ENCODE measurements around the gene ADCY7.
A peak's percentile ranks its signal among the peaks of the same experiment; 100 is the strongest.

ADCY7 gene

DNA sequence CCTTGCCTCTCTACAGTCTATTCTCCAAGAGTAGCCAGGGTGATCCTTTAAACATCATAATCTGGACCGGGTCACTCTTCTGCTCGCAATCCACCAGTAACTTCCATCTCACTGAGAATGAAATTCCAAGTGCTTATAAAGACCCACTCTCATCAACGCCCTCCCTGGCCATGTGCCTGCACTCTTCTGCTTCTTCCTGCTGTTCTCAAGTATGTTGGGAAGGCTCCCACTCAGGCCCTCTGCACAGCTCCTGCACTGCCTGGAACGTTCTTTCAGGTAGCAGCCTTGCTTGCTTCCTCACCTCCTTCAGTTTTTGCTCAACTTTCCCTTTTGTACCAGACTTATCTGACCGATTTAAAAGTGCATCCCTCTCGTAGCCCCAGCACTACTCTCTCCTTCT lies 58.0 kb downstream of the ADCY7 start:
- H3K9me2 ChIP-seq (replicated peaks; ENCODE audit: insufficient read depth, low read length): no peaks in the 10 kb centered on the region
- no peak overlapping the region for H2AFZ ChIP-seq (ENCODE audit: low read length)
- TF ChIP-seq EZH2 (optimal IDR thresholded peaks at IDR 0.05; ENCODE audit: low read depth, low read length) (no peak), EZH2phosphoT487 (IDR thresholded peaks at IDR 0.05; ENCODE audit: low read length) (no peak)
- TF ChIP-seq, protein P1, sequence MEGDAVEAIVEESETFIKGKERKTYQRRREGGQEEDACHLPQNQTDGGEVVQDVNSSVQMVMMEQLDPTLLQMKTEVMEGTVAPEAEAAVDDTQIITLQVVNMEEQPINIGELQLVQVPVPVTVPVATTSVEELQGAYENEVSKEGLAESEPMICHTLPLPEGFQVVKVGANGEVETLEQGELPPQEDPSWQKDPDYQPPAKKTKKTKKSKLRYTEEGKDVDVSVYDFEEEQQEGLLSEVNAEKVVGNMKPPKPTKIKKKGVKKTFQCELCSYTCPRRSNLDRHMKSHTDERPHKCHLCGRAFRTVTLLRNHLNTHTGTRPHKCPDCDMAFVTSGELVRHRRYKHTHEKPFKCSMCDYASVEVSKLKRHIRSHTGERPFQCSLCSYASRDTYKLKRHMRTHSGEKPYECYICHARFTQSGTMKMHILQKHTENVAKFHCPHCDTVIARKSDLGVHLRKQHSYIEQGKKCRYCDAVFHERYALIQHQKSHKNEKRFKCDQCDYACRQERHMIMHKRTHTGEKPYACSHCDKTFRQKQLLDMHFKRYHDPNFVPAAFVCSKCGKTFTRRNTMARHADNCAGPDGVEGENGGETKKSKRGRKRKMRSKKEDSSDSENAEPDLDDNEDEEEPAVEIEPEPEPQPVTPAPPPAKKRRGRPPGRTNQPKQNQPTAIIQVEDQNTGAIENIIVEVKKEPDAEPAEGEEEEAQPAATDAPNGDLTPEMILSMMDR (IDR thresholded peaks at IDR 0.05; ENCODE audit: low read length): no peak
- H3K27me3 ChIP-seq (replicated peaks; ENCODE audit: insufficient read depth, low read length): no peaks in the 10 kb centered on the region
- DNase-seq: no peak
- no peaks in the 10 kb centered on the region for H3K9me3 ChIP-seq (replicated peaks; ENCODE audit: insufficient read depth, low read length)
- H3F3A ChIP-seq (ENCODE audit: insufficient read depth, low read length): peaks cover 5% of the 10 kb centered on the region; the same call in 1 of the 2 replicates
- H3K4me1 ChIP-seq (ENCODE audit: low read length): peaks cover 13% of the 10 kb centered on the region
- no peaks in the 10 kb centered on the region for H4K20me1 ChIP-seq (ENCODE audit: insufficient read depth, low read length)
- no peak overlapping the region for H3K9ac ChIP-seq (ENCODE audit: low read length)
- 0 out of 2 replicates have a peak, but pooled peaks cover 2% of the 10 kb centered on the region for H3K79me2 ChIP-seq (ENCODE audit: low read length)
- H3K36me3 ChIP-seq (replicated peaks; ENCODE audit: insufficient read depth, low read length): peaks cover 5% of the 10 kb centered on the region; the same call in 1 of the 2 replicates
- no peak overlapping the region for H3K4me3 ChIP-seq (ENCODE audit: low read length)
- no peak overlapping the region for H3K4me2 ChIP-seq (ENCODE audit: low read depth, low read length)
- no peak overlapping the region for H3K27ac ChIP-seq (ENCODE audit: low read length)

DNA sequence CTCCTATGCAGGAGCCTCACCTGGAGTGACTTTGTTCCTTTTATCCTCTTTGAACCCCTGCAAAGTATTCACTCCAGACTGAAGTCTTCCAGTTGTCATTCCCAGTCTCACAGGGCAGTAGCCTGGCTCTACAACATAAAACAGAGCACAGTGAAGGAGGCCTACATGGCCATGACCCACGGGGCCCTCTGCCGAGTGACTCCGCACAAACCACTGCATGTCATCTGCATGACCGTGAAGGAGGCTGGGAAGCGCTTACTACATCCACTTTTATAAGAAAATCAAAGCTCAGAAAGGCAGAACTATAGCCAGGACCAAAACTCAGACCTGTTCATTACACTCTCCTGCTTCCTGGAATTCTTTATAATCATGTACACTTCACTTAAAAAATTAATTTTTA lies 59.9 kb downstream of the ADCY7 start:
- no peaks in the 10 kb centered on the region for H3K9me3 ChIP-seq (replicated peaks; ENCODE audit: insufficient read depth, low read length)
- H3K9me2 ChIP-seq (replicated peaks; ENCODE audit: insufficient read depth, low read length): no peaks in the 10 kb centered on the region
- no peak overlapping the region for H3K27ac ChIP-seq (ENCODE audit: low read length)
- no peak overlapping the region for H3K4me3 ChIP-seq (ENCODE audit: low read length)
- H3K79me2 ChIP-seq (ENCODE audit: low read length): 0 out of 2 replicates have a peak, but pooled peaks cover 2% of the 10 kb centered on the region
- H3K4me1 ChIP-seq (ENCODE audit: low read length): peaks cover 13% of the 10 kb centered on the region
- no peaks in the 10 kb centered on the region for H4K20me1 ChIP-seq (ENCODE audit: insufficient read depth, low read length)
- H3F3A ChIP-seq (ENCODE audit: insufficient read depth, low read length): peaks cover 5% of the 10 kb centered on the region; the same call in 1 of the 2 replicates
- H3K36me3 ChIP-seq (replicated peaks; ENCODE audit: insufficient read depth, low read length): peaks cover 5% of the 10 kb centered on the region; the same call in 1 of the 2 replicates
- no peak overlapping the region for H3K4me2 ChIP-seq (ENCODE audit: low read depth, low read length)
- TF ChIP-seq, protein P1 (IDR thresholded peaks at IDR 0.05; ENCODE audit: low read length): no peak
- TF ChIP-seq EZH2phosphoT487 (IDR thresholded peaks at IDR 0.05; ENCODE audit: low read length): no peak
- no peak for TF ChIP-seq EZH2 (optimal IDR thresholded peaks at IDR 0.05; ENCODE audit: low read depth, low read length)
- H3K9ac ChIP-seq (ENCODE audit: low read length): no peak overlapping the region
- H3K27me3 ChIP-seq (replicated peaks; ENCODE audit: insufficient read depth, low read length): no peaks in the 10 kb centered on the region
- DNase-seq: no peak
- no peak overlapping the region for H2AFZ ChIP-seq (ENCODE audit: low read length)

GRCh38 chr16:50326835-50327465 lies 60.6 kb downstream of the ADCY7 start:
- peak overlapping the region; percentile 57 for H3K27ac ChIP-seq (ENCODE audit: low read length)
- H2AFZ ChIP-seq (ENCODE audit: low read length): no peak overlapping the region
- no peaks in the 10 kb centered on the region for H4K20me1 ChIP-seq (ENCODE audit: insufficient read depth, low read length)
- peaks cover 5% of the 10 kb centered on the region; the same call in 1 of the 2 replicates for H3F3A ChIP-seq (ENCODE audit: insufficient read depth, low read length)
- H3K4me2 ChIP-seq (ENCODE audit: low read depth, low read length): peak overlapping the region; percentile 20; the same call in 1 of the 2 replicates
- H3K9me2 ChIP-seq (replicated peaks; ENCODE audit: insufficient read depth, low read length): no peaks in the 10 kb centered on the region
- H3K9ac ChIP-seq (ENCODE audit: low read length): peak overlapping the region; percentile 9; the same call in 1 of the 2 replicates
- no peaks in the 10 kb centered on the region for H3K9me3 ChIP-seq (replicated peaks; ENCODE audit: insufficient read depth, low read length)
- H3K36me3 ChIP-seq (replicated peaks; ENCODE audit: insufficient read depth, low read length): peaks cover 5% of the 10 kb centered on the region; the same call in 1 of the 2 replicates
- H3K79me2 ChIP-seq (ENCODE audit: low read length): peaks cover 7% of the 10 kb centered on the region; the same call in 1 of the 2 replicates
- no peak for TF ChIP-seq EZH2phosphoT487 (IDR thresholded peaks at IDR 0.05; ENCODE audit: low read length)
- TF ChIP-seq EZH2 (optimal IDR thresholded peaks at IDR 0.05; ENCODE audit: low read depth, low read length): no peak
- TF ChIP-seq, protein P1 (IDR thresholded peaks at IDR 0.05; ENCODE audit: low read length): peak; percentile 83
- no peaks in the 10 kb centered on the region for H3K27me3 ChIP-seq (replicated peaks; ENCODE audit: insufficient read depth, low read length)
- H3K4me1 ChIP-seq (ENCODE audit: low read length): peaks cover 13% of the 10 kb centered on the region
- peak; percentile 79 for DNase-seq
- no peak overlapping the region for H3K4me3 ChIP-seq (ENCODE audit: low read length)

Data from MM.1S (cell line).